HG03103 (cell line): Measurements from ENCODE around the gene EEF1B2.
"Not testable (repeated sequence)": the region's sequence is repeated elsewhere in the genome, so short reads cannot be mapped to it uniquely, and the experiment has no call there.

Source experiments
- ATAC-seq: cut with Tn5 transposase; IDR thresholded peaks from one replicate; pipeline ENCODE4 v1.9.1; 2021; ENCODE audit warnings: low read depth; ENCODE audit not compliant: unreplicated experiment

The EEF1B2 gene

DNA sequence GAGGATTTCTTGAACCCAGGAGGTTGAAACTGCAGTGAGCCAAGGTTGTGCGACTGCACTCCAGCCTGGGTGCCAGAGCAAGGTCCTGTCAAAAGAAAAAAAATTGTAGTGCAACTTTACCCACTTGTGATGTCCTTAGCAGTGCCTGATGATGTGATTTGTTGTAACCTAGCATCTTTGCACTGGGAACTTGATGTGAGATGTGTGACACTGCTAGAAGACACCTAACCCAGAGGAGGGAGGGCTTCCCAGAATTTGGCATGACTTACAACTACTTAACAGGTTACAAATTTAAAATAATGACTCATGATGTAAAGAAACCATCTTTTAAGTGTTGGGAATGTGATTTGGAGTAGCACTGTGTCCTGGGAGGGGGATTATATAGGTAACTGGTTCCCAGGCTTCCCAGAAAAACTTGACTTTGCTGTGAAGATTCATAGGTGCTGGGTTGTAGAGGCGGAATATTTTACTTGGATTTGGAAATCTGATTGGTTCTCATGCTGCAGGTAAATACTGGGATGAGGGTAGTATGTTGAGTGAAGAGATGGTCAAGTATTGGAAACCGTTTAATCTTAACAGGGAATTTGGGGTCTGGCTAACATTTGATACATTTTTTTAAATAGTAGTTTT, 3.7 kb downstream of the EEF1B2 start:
- no peak for ATAC-seq

DNA sequence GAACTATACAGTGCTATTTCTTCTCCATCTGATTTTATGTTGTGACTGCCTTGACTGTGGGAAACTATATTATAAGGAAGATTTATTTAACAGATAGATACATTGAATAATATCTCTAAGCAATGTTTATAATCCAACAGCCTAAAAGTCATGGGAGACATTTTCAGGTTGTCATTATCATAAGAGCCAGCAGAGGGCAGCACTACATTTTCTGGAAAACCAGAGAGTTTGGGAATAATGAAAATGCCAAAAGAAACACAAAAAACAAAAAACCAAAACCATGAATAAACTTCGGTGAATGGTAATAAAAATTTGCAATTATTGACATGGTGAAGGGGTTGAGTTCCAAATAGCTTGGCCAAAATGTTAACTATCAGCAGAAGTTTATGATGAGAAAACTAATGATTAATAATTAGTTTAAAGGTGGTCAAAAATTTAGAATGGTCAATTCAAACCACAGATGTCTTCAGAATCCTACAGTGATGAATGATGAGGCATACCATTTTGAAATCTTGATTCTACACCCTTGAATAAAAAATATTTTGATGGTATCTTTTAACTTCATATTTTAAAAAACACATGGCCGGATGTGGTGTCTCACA, 4.7 kb downstream of the EEF1B2 start:
- no peak for ATAC-seq

DNA sequence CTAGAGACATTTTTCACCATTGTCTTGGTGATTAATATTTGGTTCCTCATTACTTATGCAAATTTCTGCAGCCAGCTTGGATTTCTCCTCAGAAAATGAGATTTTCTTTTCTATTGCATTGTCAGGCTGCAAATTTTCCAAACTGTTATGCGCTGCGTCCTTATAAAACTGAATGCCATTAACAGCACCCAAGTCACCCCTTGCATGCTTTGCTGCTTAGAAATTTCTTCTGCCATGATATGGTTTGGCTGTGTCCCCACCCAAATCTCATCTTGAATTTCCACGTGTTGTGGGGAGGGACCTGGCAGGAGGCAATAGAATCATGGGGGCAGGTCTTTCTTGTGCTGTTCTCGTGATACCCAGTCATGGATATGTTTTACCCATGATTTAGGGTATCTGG, 8.5 kb downstream of the EEF1B2 start:
- not testable (repeated sequence) for ATAC-seq

DNA sequence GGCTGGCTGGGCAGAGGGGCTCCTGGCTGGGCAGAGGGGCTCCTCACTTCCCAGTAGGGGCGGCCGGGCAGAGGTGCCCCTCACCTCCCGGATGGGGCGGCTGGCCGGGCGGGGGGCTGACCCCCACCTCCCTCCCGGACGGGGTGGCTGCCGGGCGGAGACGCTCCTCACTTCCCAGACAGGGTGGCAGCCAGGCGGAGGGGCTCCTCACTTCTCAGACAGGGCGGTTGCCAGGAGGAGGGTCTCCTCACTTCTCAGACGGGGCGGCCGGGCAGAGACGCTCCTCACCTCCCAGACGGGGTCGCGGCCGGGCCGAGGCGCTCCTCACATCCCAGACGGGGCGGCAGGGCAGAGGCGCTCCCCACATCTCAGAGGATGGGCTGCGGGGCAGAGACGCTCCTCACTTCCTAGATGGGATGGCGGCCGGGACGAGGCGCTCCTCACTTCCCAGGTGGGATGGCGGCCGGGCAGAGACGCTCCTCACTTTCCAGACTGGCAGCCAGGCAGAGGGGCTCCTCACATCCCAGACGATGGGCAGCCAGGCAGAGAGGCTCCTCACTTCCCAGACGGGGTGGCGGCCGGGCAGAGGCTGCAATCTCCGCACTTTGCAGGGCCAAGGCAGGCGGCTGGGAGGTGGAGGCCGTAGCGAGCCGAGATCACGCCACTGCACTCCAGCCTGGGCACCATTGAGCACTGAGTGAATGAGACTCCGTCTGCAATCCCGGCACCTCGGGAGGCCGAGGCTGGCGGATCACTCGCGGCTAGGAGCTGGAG, 12.1 kb downstream of the EEF1B2 start:
- ATAC-seq, result not testable (repeated sequence)

DNA sequence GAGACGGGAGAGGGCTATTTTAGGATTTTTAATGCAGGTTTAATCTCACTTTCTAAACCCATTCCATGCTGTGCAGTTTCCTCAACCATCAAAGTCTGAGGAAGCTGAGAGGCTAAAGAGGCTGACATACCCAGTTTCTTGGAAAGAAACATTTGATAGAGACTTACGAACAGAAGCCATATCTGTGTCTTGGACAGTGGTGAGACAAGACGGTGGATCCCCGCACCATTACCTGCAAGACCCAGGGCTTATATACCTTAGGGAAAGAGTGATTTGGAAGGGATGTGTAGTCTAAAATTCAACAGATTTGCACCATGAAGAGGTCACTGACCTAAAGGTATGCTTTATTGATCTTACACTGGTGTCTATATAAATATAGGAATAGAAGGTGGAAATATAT, 13.5 kb downstream of the EEF1B2 start:
- ATAC-seq, result no peak

DNA sequence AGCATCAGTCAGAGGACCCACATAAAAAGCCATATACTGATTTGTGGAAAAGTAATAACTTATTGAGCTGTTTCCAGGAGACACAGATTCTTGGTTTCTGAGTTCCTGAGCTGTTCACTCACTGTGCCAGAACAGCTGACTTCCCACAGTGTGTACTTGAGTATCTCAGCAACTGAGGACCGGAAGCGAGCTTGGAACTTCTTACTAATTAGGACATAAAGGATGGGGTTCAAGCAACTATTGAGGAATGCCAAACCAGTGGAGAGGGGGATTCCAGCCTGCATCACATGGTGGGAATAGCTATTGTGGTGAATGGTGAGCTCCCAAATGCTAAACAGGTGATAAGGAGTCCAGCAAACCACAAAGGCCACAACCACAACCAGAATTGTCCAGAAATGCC, 16.4 kb downstream of the EEF1B2 start:
- ATAC-seq, result no peak

DNA sequence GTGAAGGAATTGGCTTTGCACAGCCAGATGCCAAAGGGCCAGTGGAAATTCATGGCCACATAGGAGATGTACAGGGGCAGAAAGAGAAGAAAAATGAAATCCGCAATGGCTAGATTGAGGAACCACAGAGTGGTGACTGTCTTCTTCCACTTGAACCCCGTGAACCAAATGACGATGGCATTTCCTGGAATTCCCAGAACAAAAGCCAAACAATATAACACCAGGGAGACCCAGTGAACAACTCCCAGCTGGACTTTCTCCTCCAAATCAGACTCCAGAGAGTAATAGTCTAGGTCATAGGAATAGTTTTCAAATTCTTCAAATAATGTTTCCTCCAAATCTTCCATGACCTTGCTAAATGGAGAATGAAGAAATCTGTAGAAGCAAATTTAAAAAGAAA, 17.2 kb downstream of the EEF1B2 start:
- ATAC-seq, result no peak

DNA sequence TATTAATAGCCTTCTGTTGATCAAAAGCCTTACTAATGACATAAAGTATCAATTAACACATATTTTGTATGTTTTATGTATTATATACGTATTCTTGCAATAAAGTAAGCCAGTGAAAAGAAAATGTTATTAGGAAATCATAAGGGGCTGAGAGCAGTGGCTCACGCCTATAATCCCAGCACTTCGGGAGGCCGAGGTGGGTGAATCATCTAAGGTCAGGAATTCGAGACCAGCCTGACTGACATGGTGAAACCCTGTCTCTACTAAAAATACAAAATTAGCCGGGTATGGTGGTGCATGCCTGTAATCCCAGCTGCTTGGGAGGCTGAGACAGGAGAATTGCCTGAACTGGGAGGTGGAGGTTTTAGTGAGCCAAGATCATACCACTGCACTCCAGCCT, 21.8 kb downstream of the EEF1B2 start:
- ATAC-seq, result not testable (repeated sequence)

DNA sequence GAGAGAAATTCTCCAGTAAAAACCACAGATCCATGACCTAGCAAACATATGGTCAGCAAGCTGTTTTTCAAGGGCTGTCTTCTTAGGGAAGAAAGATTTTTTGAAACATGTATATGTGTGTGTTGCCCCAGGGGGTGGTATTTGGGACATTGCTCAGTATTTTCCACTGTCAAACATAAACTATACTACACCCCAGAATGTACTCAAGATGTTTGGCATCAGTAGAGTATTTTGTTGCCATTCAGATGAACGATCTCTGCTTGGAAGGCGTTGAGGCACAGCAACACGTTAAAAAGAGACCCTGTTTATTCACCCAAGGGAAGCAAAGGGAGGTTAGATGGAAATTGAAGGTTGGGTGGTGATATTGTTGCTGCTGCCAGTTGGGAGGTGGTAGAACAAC, 30.0 kb downstream of the EEF1B2 start:
- ATAC-seq, result no peak

DNA sequence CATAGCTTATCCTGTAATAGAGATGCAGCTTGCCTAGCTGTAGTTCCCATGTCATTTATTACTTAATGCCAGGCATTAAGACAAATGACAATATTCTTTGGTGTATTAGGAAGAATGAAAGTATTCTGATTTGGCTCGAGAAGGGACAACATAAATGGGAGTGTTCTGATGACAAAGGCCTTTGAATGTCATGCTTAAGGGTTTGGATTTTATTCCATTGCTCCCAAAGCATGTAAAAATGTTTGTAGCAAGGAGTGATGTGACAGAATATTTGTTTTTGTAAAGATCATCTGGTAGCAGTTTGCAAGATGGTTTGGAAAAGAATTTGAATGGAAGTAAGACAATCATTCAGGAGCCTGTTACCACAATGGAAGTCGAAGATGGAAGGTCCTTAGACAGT, 30.4 kb downstream of the EEF1B2 start:
- no peak for ATAC-seq

DNA sequence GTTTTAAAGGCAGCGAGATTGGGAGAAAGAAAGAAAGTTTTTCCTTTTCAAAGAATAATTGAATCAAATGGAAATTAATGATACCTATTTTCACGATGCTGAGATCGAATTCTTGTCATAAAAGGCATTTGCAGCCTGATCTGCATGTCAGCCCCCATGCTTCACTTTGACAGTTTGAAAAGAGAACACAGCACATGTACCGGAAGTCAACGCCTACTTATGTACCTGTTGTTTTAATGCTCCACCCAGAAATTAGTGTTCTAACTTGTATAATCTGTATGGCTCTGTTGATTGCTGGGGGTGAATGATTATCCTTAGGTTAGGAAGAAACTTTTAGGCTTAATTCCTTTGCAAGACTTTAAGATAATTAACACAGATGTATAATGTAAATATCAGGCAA, 31.0 kb downstream of the EEF1B2 start:
- no peak for ATAC-seq

DNA sequence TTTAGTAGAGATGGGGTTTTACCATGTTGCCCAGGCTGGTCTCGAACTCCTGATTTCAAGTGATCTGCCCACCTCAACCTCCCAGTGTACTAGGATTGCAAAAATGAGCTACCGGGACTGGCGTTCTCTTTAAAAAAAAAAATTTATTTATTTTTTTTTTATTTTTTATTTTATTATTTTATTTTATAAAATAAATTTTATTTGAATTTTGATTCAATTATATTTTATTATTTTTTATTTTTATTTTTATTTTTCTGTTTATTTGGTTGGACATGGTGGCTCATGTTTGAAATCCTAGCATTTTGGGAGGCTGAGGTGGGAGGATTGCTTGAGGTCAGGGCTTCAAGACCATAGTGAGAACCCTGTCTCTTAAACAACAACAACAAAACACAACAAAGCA, 32.5 kb downstream of the EEF1B2 start:
- ATAC-seq, result no peak

DNA sequence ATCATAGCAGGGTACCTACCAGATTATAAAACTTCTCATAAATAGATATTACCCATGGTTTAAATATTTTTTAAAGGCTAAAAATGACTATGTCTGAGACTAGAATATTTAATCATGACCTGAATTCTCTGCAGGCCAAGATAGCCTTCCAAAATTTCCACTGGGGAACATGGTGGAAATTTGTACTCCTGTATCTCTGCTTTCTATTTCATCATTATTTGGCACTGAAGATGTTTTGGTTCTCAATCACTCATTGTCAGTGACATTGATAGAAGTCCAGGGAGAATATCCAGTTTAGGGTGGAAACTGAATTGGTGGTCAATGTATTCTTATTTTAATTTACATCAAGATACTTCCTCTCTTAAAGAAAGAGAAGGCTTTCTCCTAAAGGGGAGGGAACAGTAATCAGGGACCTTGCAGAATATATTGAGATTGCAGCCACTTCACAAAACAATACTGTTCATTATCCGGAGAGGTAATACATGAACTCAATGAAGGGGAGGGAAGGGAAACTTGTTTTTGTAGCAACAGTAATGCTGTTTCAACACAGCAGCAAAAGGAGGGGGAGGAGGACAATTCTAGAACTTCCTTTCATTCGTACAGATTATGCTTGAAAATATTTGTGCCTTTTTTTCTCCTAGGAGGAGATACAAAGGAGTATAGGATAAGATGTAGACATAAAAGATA, 34.1 kb downstream of the EEF1B2 start:
- no peak for ATAC-seq

DNA sequence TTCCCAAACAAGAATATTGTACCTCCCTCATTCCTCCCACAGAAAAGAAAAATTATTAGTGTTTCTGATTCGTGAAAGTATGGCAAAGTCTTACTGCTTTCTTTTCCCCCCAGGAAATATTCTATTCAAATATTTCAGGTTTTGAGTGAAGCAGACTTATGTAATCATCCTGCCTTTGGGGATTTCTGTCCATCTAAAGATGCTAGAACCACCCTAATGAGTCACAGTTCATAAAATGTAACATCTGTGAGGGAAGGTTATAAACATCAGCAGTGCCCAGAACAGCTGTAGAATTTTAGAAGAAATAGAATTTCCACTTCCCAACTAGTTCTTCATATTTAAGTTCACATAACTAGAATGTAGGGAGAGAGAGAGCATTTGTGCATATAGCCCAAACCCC, 39.0 kb downstream of the EEF1B2 start:
- ATAC-seq, result no peak

DNA sequence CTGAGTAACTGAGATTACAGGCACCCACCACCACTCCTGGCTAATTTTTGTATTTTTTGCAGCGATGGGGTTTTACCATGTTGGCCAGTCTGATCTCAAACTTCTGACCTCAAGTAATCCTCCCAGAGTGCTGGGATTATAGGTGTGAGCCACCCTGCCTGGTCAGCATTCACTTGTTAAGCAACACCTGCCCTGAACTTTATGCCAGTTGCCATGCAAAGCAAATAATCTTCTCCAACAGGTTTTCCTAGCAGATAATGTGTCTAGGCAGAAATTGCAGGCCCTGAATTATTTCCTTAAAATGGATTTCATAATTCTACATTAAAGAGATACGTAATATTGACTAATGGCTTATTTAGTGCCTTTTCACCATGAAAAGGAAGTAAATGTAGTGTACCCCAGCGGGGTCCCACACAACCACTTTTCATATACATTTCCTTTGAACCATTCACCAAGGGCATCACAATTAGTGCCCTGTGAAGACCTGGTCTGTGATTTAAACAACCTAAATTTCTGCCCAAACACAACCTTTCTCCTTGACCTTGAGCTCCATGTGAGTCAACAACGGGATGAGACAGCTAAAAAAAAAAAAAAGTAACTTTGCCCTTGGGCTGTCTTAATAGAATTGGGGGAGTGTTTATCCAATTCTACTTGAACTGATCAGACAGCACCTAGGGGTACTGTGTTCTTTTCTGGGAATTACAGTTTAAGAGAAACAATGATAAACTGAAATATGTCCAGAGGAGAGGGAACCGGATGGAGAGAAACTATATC, 41.6 kb downstream of the EEF1B2 start:
- no peak for ATAC-seq

DNA sequence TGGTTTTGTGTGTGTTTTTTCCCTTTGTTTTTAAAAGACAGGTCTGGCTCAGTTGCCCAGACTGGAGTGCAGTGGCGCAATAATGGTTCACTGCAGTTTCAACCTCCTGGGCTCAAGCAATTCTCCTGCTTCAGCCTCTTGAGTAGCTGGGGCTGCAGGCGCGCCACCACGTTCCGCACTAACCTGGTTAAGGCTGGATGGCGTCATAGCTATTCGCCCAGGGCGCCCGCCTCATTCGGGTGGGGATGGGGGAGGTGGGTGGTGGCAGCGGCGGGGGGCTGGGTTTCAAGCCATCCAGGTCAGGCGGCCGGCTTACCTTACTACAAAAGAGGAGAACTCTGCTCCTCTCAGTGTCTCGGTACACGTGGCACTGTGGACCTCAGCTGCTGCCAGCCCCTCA, 42.8 kb downstream of the EEF1B2 start:
- ATAC-seq, result no peak

DNA sequence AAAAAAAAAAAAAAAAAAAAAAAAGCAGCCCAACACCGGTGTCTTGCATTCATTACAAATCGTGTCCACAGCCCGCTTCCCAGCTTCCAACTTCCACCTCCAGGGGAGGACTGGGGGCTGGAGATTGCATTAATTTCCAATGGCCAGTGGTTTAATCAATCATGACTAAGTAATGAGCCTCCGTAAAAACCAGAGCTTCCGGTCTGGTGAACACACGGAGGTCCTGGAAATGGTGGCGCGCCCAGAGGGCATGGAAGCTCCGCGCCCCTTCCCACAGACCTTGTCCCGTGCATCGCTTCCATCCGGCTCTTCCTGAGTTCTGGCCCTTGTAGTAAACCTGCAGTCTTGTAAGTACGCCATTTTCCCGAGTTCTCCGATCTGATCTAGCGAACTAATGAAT, 43.6 kb downstream of the EEF1B2 start:
- no peak for ATAC-seq

DNA sequence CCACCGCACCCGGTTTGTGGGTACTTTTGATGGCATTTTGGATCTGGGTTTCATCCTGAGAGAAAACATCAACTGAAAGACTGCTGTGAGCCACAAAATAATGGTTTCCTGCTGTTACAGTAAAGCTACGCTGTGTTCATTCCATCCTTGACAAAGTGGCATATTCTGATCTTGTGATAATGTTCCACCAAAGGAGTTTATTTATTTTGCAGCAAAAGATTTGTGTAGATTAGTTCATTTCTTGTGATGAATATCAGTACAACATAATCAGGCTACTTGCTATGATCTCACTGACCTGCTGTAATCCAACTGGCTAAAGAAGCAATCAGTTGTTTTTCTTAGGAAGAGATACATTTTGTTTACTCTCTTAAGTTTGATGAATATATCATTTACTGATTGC, 45.0 kb downstream of the EEF1B2 start:
- ATAC-seq, result no peak

DNA sequence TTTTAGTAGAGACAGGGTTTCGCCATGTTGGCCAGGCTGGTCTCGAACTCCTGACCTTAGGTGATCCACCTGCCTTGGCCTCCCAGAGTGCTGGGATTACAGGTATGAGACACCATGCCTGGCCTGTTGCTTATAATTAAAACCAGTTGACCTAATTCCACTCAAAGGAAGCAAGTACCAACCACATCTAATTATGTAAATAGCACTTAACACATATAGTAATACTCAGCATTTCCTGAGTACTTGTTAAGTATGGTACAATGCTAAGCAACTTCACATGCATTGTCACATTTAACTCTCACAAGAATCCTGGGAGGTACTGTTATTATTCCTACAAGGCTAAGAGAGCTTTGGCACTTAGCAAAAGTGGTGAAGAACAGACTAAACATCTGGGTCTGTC, 47.6 kb downstream of the EEF1B2 start:
- ATAC-seq, result not testable (repeated sequence)

DNA sequence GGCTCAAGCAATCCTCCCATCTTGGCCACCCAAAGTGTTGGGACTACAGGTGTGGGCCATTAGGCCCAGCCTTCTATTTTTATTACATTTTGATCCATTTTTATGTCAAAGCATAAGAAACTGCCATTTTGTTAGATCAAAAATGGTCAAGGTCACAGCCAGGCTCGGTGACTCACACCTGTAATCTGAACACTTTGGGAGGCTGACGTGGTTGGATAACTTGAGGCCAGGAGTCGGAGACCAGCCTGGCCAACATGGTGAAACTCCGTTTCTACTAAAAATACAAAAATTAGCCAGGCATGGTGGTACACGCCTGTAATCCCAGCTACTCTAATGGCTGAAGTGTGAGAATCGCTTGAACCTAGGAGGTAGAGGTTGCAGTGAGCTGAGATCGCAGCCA, 49.2 kb downstream of the EEF1B2 start:
- no peak for ATAC-seq
